Right lobe of liver (tissue), 6 donors: Measurements from ENCODE around the gene TESK1. TPM values are rescaled to one million over a fixed set of nuclear protein-coding genes. Genes with fewer than 3 reads are reported as not detected.

Source experiments
- ATAC-seq, 4 donors: fragments of 200-7000 bp; cut with Tn5 transposase; one replicate each; pipeline ENCODE4 v1.9.1; 2020; ENCODE audit warnings: mild to moderate bottlenecking in 4 of 4, moderate library complexity in 4 of 4
- DNase-seq, 3 donors: peaks; one replicate each; pipeline ENCODE4 v3.0.0-alpha.2; 2020
- H3K27ac ChIP-seq, 3 donors: fragments of 200-600 bp; one replicate each; pipeline ENCODE4 v1.8.0; 2022
- H3K27me3 ChIP-seq, 2 donors: fragments of 200-600 bp; one replicate each; pipeline ENCODE4 v1.8.0; 2022
- H3K36me3 ChIP-seq, 4 donors: fragments of 200-600 bp; sonication (generic) in 1 of 4; one replicate each; pipeline versions ENCODE4 v1.5.1 to v1.8.0; 2017 to 2022; ENCODE audit warnings: control low read depth in 1 of 4
- H3K4me1 ChIP-seq, 4 donors: fragments of 200-600 bp; sonication (generic) in 1 of 4; one replicate each; pipeline versions ENCODE4 v1.5.1 to v1.8.0; 2017 to 2022; ENCODE audit warnings: control low read depth in 1 of 4
- H3K4me3 ChIP-seq, 3 donors: fragments of 200-600 bp; one replicate each; pipeline ENCODE4 v1.8.0; 2022
- H3K9me3 ChIP-seq, 4 donors: fragments of 200-600 bp; sonication (generic) in 1 of 4; one replicate each; pipeline versions ENCODE4 v1.5.1 to v1.8.0; 2017 to 2022; ENCODE audit warnings: control low read depth in 1 of 4
- CTCF ChIP-seq, 4 donors: fragments of 200-600 bp in 3 of 4; fragments of 450-650 bp in 1 of 4; IDR thresholded peaks; one replicate each; pipeline versions ENCODE4 v1.5.1 to v1.8.0; 2016 to 2022; ENCODE audit warnings: antibody characterized with exemption in 4 of 4, mild to moderate bottlenecking in 2 of 4
- POLR2A ChIP-seq: fragments of 450-650 bp; IDR thresholded peaks from one replicate; pipeline ENCODE4 v1.6.1; 2017; ENCODE audit warnings: antibody characterized with exemption, mild to moderate bottlenecking
- WGBS: methylation state at CpG from one replicate; pipeline ENCODE4 v1.1.6; 2018; ENCODE audit warnings: low coverage, low lambda C conversion rate; ENCODE audit not compliant: insufficient coverage; ENCODE audit errors: missing lambda C conversion rate; 5-methylcytosine and 5-hydroxymethylcytosine counted together
- intact Hi-C, 2 donors: fragments of 100-400 bp; cut with DNase I; formaldehyde crosslinking; loops; one replicate each; pipeline versions ENCODE4 v1.11.2 to v1.14.1; 2022
- total RNA-seq, 6 experiments: library from RNA; depleted of rRNA in 2 of 6; stranded (reverse); fragments of >200 nt in 2 of 6; fragmentation: NEBNext Ultra II Directional in 3 of 6; extraction: Animal tissue kit (Norgen Biotek cat#: 25700) in 3 of 6; gene quantifications; one replicate each; pipeline versions ENCODE4 v1.1.0 to v1.2.4, GENCODE V29; 2016 to 2023
- donor health status: DM: no; HTN: yes; CAD: no.
- donor health status: DM: no; HTN: no; CAD: no.
- donor health status: DM: no; HTN: no; CAD: no.
- donor health status: DM: no; HTN: yes; CAD: no.
- donor health status: DM: no; HTN: yes; CAD: no.

Gene TESK1
- total RNA-seq, 6 experiments from 2014 or later: 10.7 to 17.2 (median 13.4) TPM

- Histone ChIP-seq H3K4me3 (peak overlapping the region in 1 of 3 donors; percentile 30), H3K4me1 (no peaks in the 10 kb centered on the region), H3K27me3 (no peaks in the 10 kb centered on the region), H3K27ac (peak overlapping the region in 1 of 3 donors; percentile 28), H3K36me3 (no peaks in the 10 kb centered on the region), H3K9me3 (no peaks in the 10 kb centered on the region)
- intact Hi-C loops: no loop called here
- ATAC-seq (no peak), DNase-seq (peak in 1 of 3 donors; percentile 25)
- 50% methylated on average over 7 of the region's 8 CpGs for WGBS
- TF ChIP-seq POLR2A (no peak), CTCF (IDR thresholded peaks at IDR 0.05) (no peak)
Measured at GRCh38 chr9:35617548-35617947, 12.5 kb downstream of the TESK1 start.

GRCh38 chr9:35618325-35618727 lies 13.3 kb downstream of the TESK1 start, which contains the start of gene CD72:
Gene CD72, minus strand, starts transcription at chr9:35618413. Its CDS starts 110 bp downstream, at chr9:35618303.
- 60% methylated on average over 3 of the region's 7 CpGs for WGBS
- intact Hi-C loops: no loop called here
- Histone ChIP-seq H3K27ac (peak within 1 kb of the TSS in 1 of 3 donors; percentile 28), H3K36me3 (no peaks in the 10 kb centered on the region), H3K27me3 (no peaks in the 10 kb centered on the region), H3K4me1 (no peaks in the 10 kb centered on the region), H3K4me3 (peak within 1 kb of the TSS in 2 of 3 donors; percentile 20 to 30), H3K9me3 (no peaks in the 10 kb centered on the region)
- peak in 1 of 3 donors; percentile 35 for DNase-seq
- TF ChIP-seq POLR2A (peak; percentile 48), CTCF (IDR thresholded peaks at IDR 0.05) (no peak)
- ATAC-seq: peak; percentile 17 to 46 (median 44)

- no peak overlapping the region for H3K4me3 ChIP-seq
- H3K9me3 ChIP-seq: no peaks in the 10 kb centered on the region
- 71% methylated on average over 13 of the region's 17 CpGs for WGBS
- TF ChIP-seq POLR2A (no peak), CTCF (IDR thresholded peaks at IDR 0.05) (no peak)
- H3K36me3 ChIP-seq: no peaks in the 10 kb centered on the region
- ATAC-seq (peak; percentile 44 to 59 (median 51)), DNase-seq (peak in 1 of 3 donors; percentile 45)
- H3K4me1 ChIP-seq: no peaks in the 10 kb centered on the region
- H3K27me3 ChIP-seq: no peaks in the 10 kb centered on the region
- H3K27ac ChIP-seq: peak overlapping the region in 1 of 3 donors; percentile 28
- intact Hi-C loops: no loop called here
Measured at GRCh38 chr9:35618854-35619799, 14.1 kb downstream of the TESK1 start.

- Histone ChIP-seq H3K4me3 (no peak overlapping the region), H3K4me1 (no peaks in the 10 kb centered on the region), H3K36me3 (no peaks in the 10 kb centered on the region), H3K9me3 (no peaks in the 10 kb centered on the region), H3K27me3 (no peaks in the 10 kb centered on the region), H3K27ac (no peak overlapping the region)
- 50% methylated on average over 2 of the region's 2 CpGs for WGBS
- no peak for DNase-seq
- ATAC-seq: no peak
- intact Hi-C loops: no loop called here
- TF ChIP-seq POLR2A (no peak), CTCF (IDR thresholded peaks at IDR 0.05) (no peak)
Measured at GRCh38 chr9:35619800-35620158, 14.7 kb downstream of the TESK1 start.
